GM23338 (cell line): ENCODE measurements around the gene SMTN. TPM values are rescaled to one million over a fixed set of nuclear protein-coding genes. Genes with fewer than 3 reads are reported as not detected.

Experiments used
- CREB1 ChIP-seq: fragments of 250-450 bp; sonication (Bioruptor Pico); IDR thresholded peaks from 2 replicates; pipeline ENCODE4 v1.5.0; 2020; ENCODE audit warnings: low read depth, mild to moderate bottlenecking, moderate library complexity
- CTCF ChIP-seq, 2 experiments: fragments of 200-600 bp in 1 of 2; sonication (generic) in 1 of 2; conservative IDR thresholded peaks; 2 replicates each; pipeline versions ENCODE4 v1.5.1 to v1.6.1; 2016 to 2017; ENCODE audit warnings: antibody characterized with exemption in 2 of 2, low read depth in 2 of 2, mild to moderate bottlenecking in 2 of 2, moderate library complexity in 1 of 2
- EZH2 ChIP-seq: fragments of 200-600 bp; sonication (generic); IDR thresholded peaks from one replicate; pipeline ENCODE4 v1.8.0; 2017; ENCODE audit warnings: antibody characterized with exemption, mild to moderate bottlenecking, low read depth; ENCODE audit not compliant: unreplicated experiment
- JUNB ChIP-seq: IDR thresholded peaks from one replicate; pipeline ENCODE4 v1.6.1; 2016; ENCODE audit warnings: antibody characterized with exemption; ENCODE audit not compliant: unreplicated experiment
- ZNF114 ChIP-seq: fragments of 250-450 bp; sonication (Bioruptor Pico); IDR thresholded peaks from 2 replicates; pipeline ENCODE4 v1.5.0; 2020; ENCODE audit warnings: mild to moderate bottlenecking, moderate library complexity
- ZNF462 ChIP-seq: fragments of 250-450 bp; sonication (Bioruptor Pico); IDR thresholded peaks from 2 replicates; pipeline ENCODE4 v1.5.0; 2020; ENCODE audit warnings: mild to moderate bottlenecking, moderate library complexity
- polyA plus RNA-seq: library from polyadenylated mRNA; unstranded; fragments of >200 nt; fragmentation: Nextera tagmentation; extraction: Ambion mirVana; gene quantifications from 2 replicates; pipeline ENCODE4 v1.2.1, GENCODE V29; 2016
- total RNA-seq: library from RNA; depleted of rRNA; stranded (reverse); fragments of >200 nt; shearing (Covaris generic); gene quantifications from 2 replicates; pipeline ENCODE4 v1.2.3, GENCODE V29; 2014

Gene SMTN
- total and polyA plus RNA-seq, 2 experiments from 2014 or later: 27.4 to 32.2 TPM

GRCh38 chr22:31099386-31099785 lies 18.3 kb downstream of the SMTN start (continued):
- no peak for TF ChIP-seq ZNF462 (CRISPR knock-in tag)
- no peak for TF ChIP-seq EZH2
- TF ChIP-seq CTCF (conservative IDR thresholded peaks at IDR 0.05; ENCODE audit: low read depth in 2 of 2): no peak
- no peak for TF ChIP-seq ZNF114 (CRISPR knock-in tag)
- no peak for TF ChIP-seq CREB1 (CRISPR knock-in tag)
- TF ChIP-seq JUNB: no peak
